HCT116 (cell line): ENCODE measurements around the gene SGF29.
A peak's percentile ranks its signal among the peaks of the same experiment; 100 is the strongest.

Experiments
- ATF3 ChIP-seq: IDR thresholded peaks from 2 replicates; pipeline ENCODE4 v1.6.1; 2012
- EZH2 ChIP-seq: fragments of 200-600 bp; sonication (generic); IDR thresholded peaks from 2 replicates; pipeline ENCODE4 v1.6.1; 2017; ENCODE audit warnings: antibody characterized with exemption, mixed run types
- EZH2phosphoT487 ChIP-seq: fragments of 200-600 bp; IDR thresholded peaks from 2 replicates; pipeline ENCODE4 v1.6.1; 2018; ENCODE audit warnings: antibody characterized with exemption, borderline replicate concordance
- POLR2A ChIP-seq: IDR thresholded peaks from 2 replicates; pipeline ENCODE4 v1.7.0; 2011; ENCODE audit warnings: borderline replicate concordance; ENCODE audit not compliant: insufficient read depth, insufficient read length; ENCODE audit errors: extremely low read depth
- POLR2AphosphoS5 ChIP-seq: IDR thresholded peaks from 2 replicates; pipeline ENCODE4 v1.6.1; 2011; ENCODE audit warnings: mild to moderate bottlenecking, low read depth, low read length, moderate library complexity
- RAD21 ChIP-seq: IDR thresholded peaks from 2 replicates; pipeline ENCODE4 v1.6.1; 2012; ENCODE audit warnings: low read depth, mild to moderate bottlenecking
- SIN3A ChIP-seq: IDR thresholded peaks from 2 replicates; pipeline ENCODE4 v1.6.1; 2012; ENCODE audit warnings: low read depth
- TCF7L2 ChIP-seq: IDR thresholded peaks from 2 replicates; pipeline ENCODE4 v1.7.0; 2011; ENCODE audit warnings: borderline replicate concordance, inconsistent platforms; ENCODE audit not compliant: insufficient read depth, insufficient read length; ENCODE audit errors: extremely low read depth
- ZNF274 ChIP-seq: fragments of 200-500 bp; sonication (Bioruptor generic); IDR thresholded peaks from 2 replicates; pipeline ENCODE4 v1.6.1; 2014; ENCODE audit warnings: mild to moderate bottlenecking, low read depth, low read length, inconsistent platforms
- TF ChIP-seq, protein P1 (sequence below), 3 experiments: fragments of 200-600 bp in 1 of 3; sonication (generic) in 1 of 3; IDR thresholded peaks in 2 of 3; conservative IDR thresholded peaks in 1 of 3; 2 replicates each; pipeline ENCODE4 v1.5.1; 2012 to 2017; ENCODE audit warnings: low read depth in 2 of 3, low read length in 2 of 3, antibody characterized with exemption in 1 of 3, borderline replicate concordance in 1 of 3, control low read depth in 1 of 3, mild to moderate bottlenecking in 1 of 3, mixed read lengths in 1 of 3, mixed run types in 1 of 3, moderate library complexity in 1 of 3; ENCODE audit not compliant: insufficient read depth in 1 of 3
- TF ChIP-seq, protein P2 (sequence below): IDR thresholded peaks from 2 replicates; pipeline ENCODE4 v1.6.1; 2011; ENCODE audit warnings: mild to moderate bottlenecking, low read length, moderate library complexity; ENCODE audit not compliant: insufficient replicate concordance; ENCODE audit errors: extremely low read depth
- TF ChIP-seq, protein P3 (sequence below): IDR thresholded peaks from 2 replicates; pipeline ENCODE4 v1.6.1; 2012

- TF ChIP-seq POLR2A = no peak
- TF ChIP-seq, protein P1, sequence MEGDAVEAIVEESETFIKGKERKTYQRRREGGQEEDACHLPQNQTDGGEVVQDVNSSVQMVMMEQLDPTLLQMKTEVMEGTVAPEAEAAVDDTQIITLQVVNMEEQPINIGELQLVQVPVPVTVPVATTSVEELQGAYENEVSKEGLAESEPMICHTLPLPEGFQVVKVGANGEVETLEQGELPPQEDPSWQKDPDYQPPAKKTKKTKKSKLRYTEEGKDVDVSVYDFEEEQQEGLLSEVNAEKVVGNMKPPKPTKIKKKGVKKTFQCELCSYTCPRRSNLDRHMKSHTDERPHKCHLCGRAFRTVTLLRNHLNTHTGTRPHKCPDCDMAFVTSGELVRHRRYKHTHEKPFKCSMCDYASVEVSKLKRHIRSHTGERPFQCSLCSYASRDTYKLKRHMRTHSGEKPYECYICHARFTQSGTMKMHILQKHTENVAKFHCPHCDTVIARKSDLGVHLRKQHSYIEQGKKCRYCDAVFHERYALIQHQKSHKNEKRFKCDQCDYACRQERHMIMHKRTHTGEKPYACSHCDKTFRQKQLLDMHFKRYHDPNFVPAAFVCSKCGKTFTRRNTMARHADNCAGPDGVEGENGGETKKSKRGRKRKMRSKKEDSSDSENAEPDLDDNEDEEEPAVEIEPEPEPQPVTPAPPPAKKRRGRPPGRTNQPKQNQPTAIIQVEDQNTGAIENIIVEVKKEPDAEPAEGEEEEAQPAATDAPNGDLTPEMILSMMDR (IDR thresholded peaks at IDR 0.05 in 2 of 3, conservative IDR thresholded peaks at IDR 0.05 in 1 of 3; ENCODE audit: borderline replicate concordance in 1 of 3, insufficient read depth in 1 of 3, low read depth in 2 of 3, low read length in 2 of 3) = 0 out of 6 replicates have a peak, but pooled peaks of 2 of the 3 experiments have one; percentile 13 to 19
- no peak for TF ChIP-seq POLR2AphosphoS5
- no peak for TF ChIP-seq RAD21
- TF ChIP-seq ZNF274 = no peak
- TF ChIP-seq ATF3 = no peak
- TF ChIP-seq EZH2 = no peak
- TF ChIP-seq SIN3A = no peak
- TF ChIP-seq, protein P2, sequence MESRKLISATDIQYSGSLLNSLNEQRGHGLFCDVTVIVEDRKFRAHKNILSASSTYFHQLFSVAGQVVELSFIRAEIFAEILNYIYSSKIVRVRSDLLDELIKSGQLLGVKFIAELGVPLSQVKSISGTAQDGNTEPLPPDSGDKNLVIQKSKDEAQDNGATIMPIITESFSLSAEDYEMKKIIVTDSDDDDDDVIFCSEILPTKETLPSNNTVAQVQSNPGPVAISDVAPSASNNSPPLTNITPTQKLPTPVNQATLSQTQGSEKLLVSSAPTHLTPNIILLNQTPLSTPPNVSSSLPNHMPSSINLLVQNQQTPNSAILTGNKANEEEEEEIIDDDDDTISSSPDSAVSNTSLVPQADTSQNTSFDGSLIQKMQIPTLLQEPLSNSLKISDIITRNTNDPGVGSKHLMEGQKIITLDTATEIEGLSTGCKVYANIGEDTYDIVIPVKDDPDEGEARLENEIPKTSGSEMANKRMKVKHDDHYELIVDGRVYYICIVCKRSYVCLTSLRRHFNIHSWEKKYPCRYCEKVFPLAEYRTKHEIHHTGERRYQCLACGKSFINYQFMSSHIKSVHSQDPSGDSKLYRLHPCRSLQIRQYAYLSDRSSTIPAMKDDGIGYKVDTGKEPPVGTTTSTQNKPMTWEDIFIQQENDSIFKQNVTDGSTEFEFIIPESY = no peak
- TF ChIP-seq TCF7L2 = no peak
- TF ChIP-seq, protein P3, sequence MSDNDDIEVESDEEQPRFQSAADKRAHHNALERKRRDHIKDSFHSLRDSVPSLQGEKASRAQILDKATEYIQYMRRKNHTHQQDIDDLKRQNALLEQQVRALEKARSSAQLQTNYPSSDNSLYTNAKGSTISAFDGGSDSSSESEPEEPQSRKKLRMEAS = no peak
- TF ChIP-seq EZH2phosphoT487 = no peak
Measured at GRCh38 chr16:28597692-28598261, 44.1 kb downstream of the SGF29 start.
